Measurements from ENCODE around the gene PANX1.
A peak's percentile ranks its signal among the peaks of the same experiment; 100 is the strongest.
"Not testable (repeated sequence)": the region's sequence is repeated elsewhere in the genome, so short reads cannot be mapped to it uniquely, and the experiment has no call there.

PANX1 gene

GRCh38 chr11:94152678-94153065 is 24.0 kb downstream of the PANX1 start:
- no peak for DNase-seq
- Mint-ChIP-seq H3K27me3 (ENCODE audit: low read depth, poor library complexity) (no peaks in the 10 kb centered on the region), H3K36me3 (ENCODE audit: low read depth) (peaks cover 37% of the 10 kb centered on the region), H3K9me3 (peaks cover 18% of the 10 kb centered on the region), H3K4me1 (peaks cover 52% of the 10 kb centered on the region), H3K27ac (peak overlapping the region; percentile 93), H3K4me3 (no peak overlapping the region)
- TF ChIP-seq CTCF (IDR thresholded peaks at IDR 0.05): no peak

GRCh38 chr11:94153320-94153719 is 24.7 kb downstream of the PANX1 start:
- Mint-ChIP-seq H3K9me3 (peaks cover 24% of the 10 kb centered on the region), H3K4me3 (no peak overlapping the region), H3K27me3 (ENCODE audit: low read depth, poor library complexity) (no peaks in the 10 kb centered on the region), H3K4me1 (peaks cover 45% of the 10 kb centered on the region), H3K36me3 (ENCODE audit: low read depth) (peaks cover 43% of the 10 kb centered on the region), H3K27ac (peak overlapping the region; percentile 93)
- TF ChIP-seq CTCF (IDR thresholded peaks at IDR 0.05): no peak
- DNase-seq: no peak

GRCh38 chr11:94154095-94154856 is 25.6 kb downstream of the PANX1 start:
- Mint-ChIP-seq H3K36me3 (ENCODE audit: low read depth) (peaks cover 52% of the 10 kb centered on the region), H3K4me1 (peaks cover 40% of the 10 kb centered on the region), H3K9me3 (peaks cover 32% of the 10 kb centered on the region), H3K27ac (no peak overlapping the region), H3K4me3 (no peak overlapping the region), H3K27me3 (ENCODE audit: low read depth, poor library complexity) (no peaks in the 10 kb centered on the region)
- TF ChIP-seq CTCF (IDR thresholded peaks at IDR 0.05): no peak
- no peak for DNase-seq

- peaks cover 62% of the 10 kb centered on the region for H3K9me3 Mint-ChIP-seq
- not testable (repeated sequence) for H3K27ac Mint-ChIP-seq; H3K27me3 Mint-ChIP-seq (ENCODE audit: low read depth, poor library complexity); DNase-seq; H3K4me3 Mint-ChIP-seq
- peaks cover 83% of the 10 kb centered on the region for H3K36me3 Mint-ChIP-seq (ENCODE audit: low read depth)
- peaks cover 20% of the 10 kb centered on the region for H3K4me1 Mint-ChIP-seq
Observed at GRCh38 chr11:94157339-94157738, 28.7 kb downstream of the PANX1 start.

GRCh38 chr11:94168882-94169281 is 40.2 kb downstream of the PANX1 start:
- Mint-ChIP-seq H3K4me1 (no peaks in the 10 kb centered on the region), H3K27me3 (ENCODE audit: low read depth, poor library complexity) (no peaks in the 10 kb centered on the region), H3K9me3 (peaks cover 26% of the 10 kb centered on the region), H3K36me3 (ENCODE audit: low read depth) (peaks cover 55% of the 10 kb centered on the region), H3K4me3 (no peak overlapping the region), H3K27ac (no peak overlapping the region)
- TF ChIP-seq CTCF (IDR thresholded peaks at IDR 0.05): no peak
- DNase-seq: no peak

GRCh38 chr11:94169516-94169915 is 40.9 kb downstream of the PANX1 start:
- peaks cover 49% of the 10 kb centered on the region for H3K36me3 Mint-ChIP-seq (ENCODE audit: low read depth)
- no peak for TF ChIP-seq CTCF (IDR thresholded peaks at IDR 0.05)
- H3K27ac Mint-ChIP-seq: peak overlapping the region; percentile 46
- DNase-seq: no peak
- H3K27me3 Mint-ChIP-seq (ENCODE audit: low read depth, poor library complexity): no peaks in the 10 kb centered on the region
- H3K4me1 Mint-ChIP-seq: no peaks in the 10 kb centered on the region
- H3K4me3 Mint-ChIP-seq: no peak overlapping the region
- peaks cover 20% of the 10 kb centered on the region for H3K9me3 Mint-ChIP-seq
